Prostate gland (tissue), 2 donors: ENCODE measurements around the gene SMARCA2.

Source experiments
- POLR2A ChIP-seq: fragments of 450-650 bp; IDR thresholded peaks from one replicate; pipeline ENCODE4 v1.6.1; 2016; ENCODE audit warnings: antibody characterized with exemption, mild to moderate bottlenecking
- TF ChIP-seq, protein P1 (sequence below), 4 experiments: fragments of 200-600 bp in 2 of 4; fragments of 450-650 bp in 2 of 4; sonication (generic) in 2 of 4; IDR thresholded peaks; 1 replicate in 3 of 4; 2 replicates in 1 of 4; pipeline ENCODE4 v1.5.1; 2016 to 2019; ENCODE audit warnings: antibody characterized with exemption in 4 of 4, mild to moderate bottlenecking in 2 of 4, moderate library complexity in 2 of 4

DNA sequence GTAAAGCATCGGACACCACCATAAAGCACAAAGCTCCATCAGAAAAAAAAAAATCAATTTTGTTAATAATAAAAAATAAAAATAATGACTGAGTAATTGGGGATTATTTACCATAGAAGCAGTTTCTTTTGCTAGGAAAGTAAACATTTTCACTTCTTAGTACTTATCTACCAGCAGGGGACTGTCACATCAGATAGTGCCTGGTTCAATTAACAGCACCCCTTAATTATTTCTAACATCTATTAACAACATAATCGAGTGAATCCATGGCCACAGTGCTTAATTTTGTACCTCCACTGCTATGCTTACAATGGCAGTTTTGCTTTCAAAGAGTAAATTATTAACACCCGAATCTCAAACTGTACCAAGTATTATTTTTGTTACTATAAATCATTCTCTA, 221.7 kb downstream of the SMARCA2 start:
- TF ChIP-seq, protein P1, sequence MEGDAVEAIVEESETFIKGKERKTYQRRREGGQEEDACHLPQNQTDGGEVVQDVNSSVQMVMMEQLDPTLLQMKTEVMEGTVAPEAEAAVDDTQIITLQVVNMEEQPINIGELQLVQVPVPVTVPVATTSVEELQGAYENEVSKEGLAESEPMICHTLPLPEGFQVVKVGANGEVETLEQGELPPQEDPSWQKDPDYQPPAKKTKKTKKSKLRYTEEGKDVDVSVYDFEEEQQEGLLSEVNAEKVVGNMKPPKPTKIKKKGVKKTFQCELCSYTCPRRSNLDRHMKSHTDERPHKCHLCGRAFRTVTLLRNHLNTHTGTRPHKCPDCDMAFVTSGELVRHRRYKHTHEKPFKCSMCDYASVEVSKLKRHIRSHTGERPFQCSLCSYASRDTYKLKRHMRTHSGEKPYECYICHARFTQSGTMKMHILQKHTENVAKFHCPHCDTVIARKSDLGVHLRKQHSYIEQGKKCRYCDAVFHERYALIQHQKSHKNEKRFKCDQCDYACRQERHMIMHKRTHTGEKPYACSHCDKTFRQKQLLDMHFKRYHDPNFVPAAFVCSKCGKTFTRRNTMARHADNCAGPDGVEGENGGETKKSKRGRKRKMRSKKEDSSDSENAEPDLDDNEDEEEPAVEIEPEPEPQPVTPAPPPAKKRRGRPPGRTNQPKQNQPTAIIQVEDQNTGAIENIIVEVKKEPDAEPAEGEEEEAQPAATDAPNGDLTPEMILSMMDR (IDR thresholded peaks at IDR 0.05), result no peak
- TF ChIP-seq POLR2A, result no peak
